ENCODE data around the gene PPP1R9A. TPM values are rescaled to one million over a fixed set of nuclear protein-coding genes. Genes with fewer than 3 reads are reported as not detected.

PPP1R9A gene
- polyA plus RNA-seq, 1 donor from 2014 or later, result 52.8 TPM

GRCh38 chr7:95338832-95339231 lies 431.4 kb downstream of the PPP1R9A start:
- Histone ChIP-seq H3K9me3 (ENCODE audit: low read length) (no peaks in the 10 kb centered on the region), H3K27me3 (ENCODE audit: insufficient read depth, low read depth, low read length) (no peaks in the 10 kb centered on the region), H3K79me2 (replicated peaks; ENCODE audit: insufficient read depth, low read length) (no peaks in the 10 kb centered on the region), H3K27ac (ENCODE audit: low read length) (no peak overlapping the region), H3K9ac (ENCODE audit: low read length) (no peak overlapping the region), H3K9me2 (ENCODE audit: insufficient read depth, low read length) (no peaks in the 10 kb centered on the region), H3K36me3 (ENCODE audit: insufficient read depth, low read length) (no peaks in the 10 kb centered on the region), H3K4me2 (ENCODE audit: low read length) (no peak overlapping the region), H3K4me3 (ENCODE audit: low read length) (no peak overlapping the region), H4K20me1 (ENCODE audit: insufficient read depth) (no peaks in the 10 kb centered on the region), H3F3A (ENCODE audit: insufficient read depth, low read length, poor library complexity, severe bottlenecking) (no peaks in the 10 kb centered on the region), H2AFZ (ENCODE audit: low read depth, low read length) (no peak overlapping the region)
- no peak for TF ChIP-seq SMC3 (conservative IDR thresholded peaks at IDR 0.05; ENCODE audit: poor library complexity)
- no peak for TF ChIP-seq POLR2AphosphoS5 (IDR thresholded peaks at IDR 0.05)
- TF ChIP-seq MXI1 (conservative IDR thresholded peaks at IDR 0.05; ENCODE audit: poor library complexity, severe bottlenecking), result no peak
- TF ChIP-seq TAF1 (IDR thresholded peaks at IDR 0.05; ENCODE audit: low read depth), result no peak
- TF ChIP-seq EZH2 (IDR thresholded peaks at IDR 0.05; ENCODE audit: borderline replicate concordance, insufficient read depth, low read length, poor library complexity, severe bottlenecking), result no peak
- TF ChIP-seq RAD21 (conservative IDR thresholded peaks at IDR 0.05), result no peak
- TF ChIP-seq CTCF (IDR thresholded peaks at IDR 0.05; ENCODE audit: poor library complexity, severe bottlenecking), result no peak
- TF ChIP-seq EP300 (conservative IDR thresholded peaks at IDR 0.05; ENCODE audit: poor library complexity, severe bottlenecking), result no peak
- no peak for TF ChIP-seq REST (IDR thresholded peaks at IDR 0.05; ENCODE audit: borderline replicate concordance)

DNA sequence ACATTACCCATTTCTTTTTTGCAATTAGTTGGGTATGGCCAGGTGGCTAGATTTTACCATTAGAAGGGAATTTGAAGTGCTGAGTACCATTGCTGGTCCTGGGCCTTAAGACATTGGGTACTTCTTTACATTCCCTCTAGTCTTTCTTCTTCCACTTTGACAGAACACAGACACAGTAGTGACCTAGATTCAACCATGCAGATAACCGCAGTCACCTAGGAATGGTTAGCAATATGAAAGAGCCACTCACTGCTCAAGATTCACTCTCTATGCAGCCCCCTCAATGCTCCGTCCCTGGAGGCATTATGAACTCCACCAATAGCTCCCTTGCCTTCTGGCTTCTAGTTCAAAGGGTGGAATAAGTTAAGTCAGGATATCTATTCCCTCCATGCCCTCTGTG lies 433.1 kb downstream of the PPP1R9A start:
- H3F3A ChIP-seq (ENCODE audit: insufficient read depth, low read length, poor library complexity, severe bottlenecking), result no peaks in the 10 kb centered on the region
- H3K9me2 ChIP-seq (ENCODE audit: insufficient read depth, low read length), result no peaks in the 10 kb centered on the region
- no peaks in the 10 kb centered on the region for H4K20me1 ChIP-seq (ENCODE audit: insufficient read depth)
- H3K27ac ChIP-seq (ENCODE audit: low read length), result no peak overlapping the region
- no peaks in the 10 kb centered on the region for H3K79me2 ChIP-seq (replicated peaks; ENCODE audit: insufficient read depth, low read length)
- no peak overlapping the region for H2AFZ ChIP-seq (ENCODE audit: low read depth, low read length)
- TF ChIP-seq POLR2AphosphoS5 (IDR thresholded peaks at IDR 0.05) (no peak), EZH2 (IDR thresholded peaks at IDR 0.05; ENCODE audit: borderline replicate concordance, insufficient read depth, low read length, poor library complexity, severe bottlenecking) (no peak), SMC3 (conservative IDR thresholded peaks at IDR 0.05; ENCODE audit: poor library complexity) (no peak)
- no peak overlapping the region for H3K4me2 ChIP-seq (ENCODE audit: low read length)
- H3K9me3 ChIP-seq (ENCODE audit: low read length), result no peaks in the 10 kb centered on the region
- no peaks in the 10 kb centered on the region for H3K27me3 ChIP-seq (ENCODE audit: insufficient read depth, low read depth, low read length)
- no peak overlapping the region for H3K9ac ChIP-seq (ENCODE audit: low read length)
- no peaks in the 10 kb centered on the region for H3K36me3 ChIP-seq (ENCODE audit: insufficient read depth, low read length)
- H3K4me3 ChIP-seq (ENCODE audit: low read length), result no peak overlapping the region

DNA sequence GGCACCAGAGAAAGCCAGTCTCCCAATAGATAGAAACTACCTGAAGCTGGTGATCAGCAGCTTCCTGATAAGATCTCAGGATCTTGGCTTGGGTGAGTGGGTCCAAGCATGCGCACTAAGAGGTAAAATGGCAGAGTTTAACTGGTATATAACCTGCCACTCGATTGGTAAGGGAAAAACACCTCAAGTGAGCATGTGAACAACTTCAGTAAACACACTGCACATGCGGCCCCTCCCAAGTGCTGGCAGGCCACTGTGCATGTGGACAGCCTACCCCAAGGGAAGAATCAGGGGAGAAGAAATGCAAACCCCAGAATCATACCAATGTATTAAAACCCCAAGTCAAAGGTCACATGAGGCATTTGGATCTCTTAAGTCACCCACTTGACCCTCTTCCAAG lies 434.6 kb downstream of the PPP1R9A start:
- H3K9me3 ChIP-seq (ENCODE audit: low read length), result no peaks in the 10 kb centered on the region
- H3F3A ChIP-seq (ENCODE audit: insufficient read depth, low read length, poor library complexity, severe bottlenecking), result no peaks in the 10 kb centered on the region
- no peak overlapping the region for H3K27ac ChIP-seq (ENCODE audit: low read length)
- H3K4me2 ChIP-seq (ENCODE audit: low read length), result no peak overlapping the region
- no peak overlapping the region for H3K9ac ChIP-seq (ENCODE audit: low read length)
- H4K20me1 ChIP-seq (ENCODE audit: insufficient read depth), result no peaks in the 10 kb centered on the region
- no peak overlapping the region for H2AFZ ChIP-seq (ENCODE audit: low read depth, low read length)
- H3K4me3 ChIP-seq (ENCODE audit: low read length), result no peak overlapping the region
- H3K9me2 ChIP-seq (ENCODE audit: insufficient read depth, low read length), result no peaks in the 10 kb centered on the region
- H3K79me2 ChIP-seq (replicated peaks; ENCODE audit: insufficient read depth, low read length), result no peaks in the 10 kb centered on the region
- H3K27me3 ChIP-seq (ENCODE audit: insufficient read depth, low read depth, low read length), result no peaks in the 10 kb centered on the region
- no peaks in the 10 kb centered on the region for H3K36me3 ChIP-seq (ENCODE audit: insufficient read depth, low read length)
- no peak for TF ChIP-seq RAD21 (conservative IDR thresholded peaks at IDR 0.05)
- TF ChIP-seq REST (IDR thresholded peaks at IDR 0.05; ENCODE audit: borderline replicate concordance), result no peak
- no peak for TF ChIP-seq SMC3 (conservative IDR thresholded peaks at IDR 0.05; ENCODE audit: poor library complexity)
- no peak for TF ChIP-seq EP300 (conservative IDR thresholded peaks at IDR 0.05; ENCODE audit: poor library complexity, severe bottlenecking)
- TF ChIP-seq TAF1 (IDR thresholded peaks at IDR 0.05; ENCODE audit: low read depth), result no peak
- no peak for TF ChIP-seq MXI1 (conservative IDR thresholded peaks at IDR 0.05; ENCODE audit: poor library complexity, severe bottlenecking)
- TF ChIP-seq POLR2AphosphoS5 (IDR thresholded peaks at IDR 0.05), result no peak
- no peak for TF ChIP-seq EZH2 (IDR thresholded peaks at IDR 0.05; ENCODE audit: borderline replicate concordance, insufficient read depth, low read length, poor library complexity, severe bottlenecking)
- TF ChIP-seq CTCF (IDR thresholded peaks at IDR 0.05; ENCODE audit: poor library complexity, severe bottlenecking), result no peak

All from neural cell (in vitro differentiated cells).